Transverse colon (tissue), 4 donors: ENCODE measurements around the gene MED31. TPM values are rescaled to one million over a fixed set of nuclear protein-coding genes. Genes with fewer than 3 reads are reported as not detected.

ENCODE experiments used
- DNase-seq: peaks from one replicate; pipeline ENCODE4 v3.0.0-alpha.2; 2019
- H3K27ac ChIP-seq, 4 donors: fragments of 200-600 bp; sonication (generic); 2 replicates each; pipeline ENCODE4 v1.5.1; 2016 to 2018; ENCODE audit warnings: inconsistent platforms in 4 of 4
- H3K27me3 ChIP-seq: fragments of 200-600 bp; sonication (generic); 2 replicates; pipeline ENCODE4 v1.5.1; 2017; ENCODE audit warnings: inconsistent platforms
- H3K36me3 ChIP-seq, 4 donors: fragments of 200-600 bp; sonication (generic); 2 replicates each; pipeline ENCODE4 v1.5.1; 2017 to 2019; ENCODE audit warnings: inconsistent platforms in 4 of 4
- H3K4me1 ChIP-seq, 4 donors: fragments of 200-600 bp; sonication (generic); 2 replicates each; pipeline ENCODE4 v1.5.1; 2017 to 2020; ENCODE audit warnings: inconsistent platforms in 4 of 4
- H3K4me3 ChIP-seq, 4 donors: fragments of 200-600 bp; sonication (generic); 1 replicate in 1 of 4; 2 replicates in 3 of 4; pipeline versions ENCODE4 v1.5.1 to v1.6.1; 2017 to 2019; ENCODE audit warnings: inconsistent platforms in 4 of 4
- H3K9me3 ChIP-seq, 2 donors: fragments of 200-600 bp; sonication (generic); 2 replicates each; pipeline ENCODE4 v1.5.1; 2017 to 2019; ENCODE audit warnings: inconsistent platforms in 2 of 2
- EP300 ChIP-seq: sonication (generic); formaldehyde crosslinking; IDR thresholded peaks from one replicate; pipeline ENCODE4 v1.6.1; 2017; ENCODE audit warnings: antibody characterized with exemption, low read depth
- POLR2A ChIP-seq: fragments of 450-650 bp; IDR thresholded peaks from one replicate; pipeline ENCODE4 v1.6.1; 2016; ENCODE audit warnings: antibody characterized with exemption, mild to moderate bottlenecking, moderate library complexity
- POLR2AphosphoS5 ChIP-seq, 3 donors: sonication (generic); formaldehyde crosslinking; IDR thresholded peaks; one replicate each; pipeline ENCODE4 v1.6.1; 2016; ENCODE audit warnings: antibody characterized with exemption in 3 of 3
- WGBS, 2 donors: methylation state at CpG; one replicate each; pipeline ENCODE4 v1.1.5; 2018; ENCODE audit warnings: low coverage in 1 of 2; 5-methylcytosine and 5-hydroxymethylcytosine counted together
- in situ Hi-C, 4 donors: fragments of 200-750 bp; cut with MboI; loops; one replicate each; pipeline versions ENCODE4 v1.15.0 to v1.15.1; 2017; ENCODE audit warnings: low sequenced_read_pairs in 3 of 4, low pct_ligation_motif_present in 1 of 4, low pct_unique_long_range_greater_than_20kb in 1 of 4
- intact Hi-C: fragments of 100-400 bp; cut with DNase I; formaldehyde crosslinking; loops from one replicate; pipeline ENCODE4 v1.15.1; 2023; ENCODE audit warnings: low total_unique reads
- total RNA-seq, 4 donors: library from RNA; depleted of rRNA; stranded (reverse); fragments of >200 nt; gene quantifications; one replicate each; pipeline ENCODE4 v1.1.0, GENCODE V29; 2016
- TF ChIP-seq, protein P1 (sequence below), 5 experiments: fragments of 200-600 bp in 3 of 5; fragments of 450-650 bp in 2 of 5; sonication (generic) in 3 of 5; IDR thresholded peaks; 1 replicate in 2 of 5; 2 replicates in 3 of 5; pipeline ENCODE4 v1.5.1; 2016 to 2017; ENCODE audit warnings: antibody characterized with exemption in 5 of 5, inconsistent platforms in 3 of 5, mild to moderate bottlenecking in 2 of 5, moderate library complexity in 1 of 5

The MED31 gene
- total RNA-seq, 4 donors from 2014 or later: 1.2 to 36.3 (median 5.9) TPM

DNA sequence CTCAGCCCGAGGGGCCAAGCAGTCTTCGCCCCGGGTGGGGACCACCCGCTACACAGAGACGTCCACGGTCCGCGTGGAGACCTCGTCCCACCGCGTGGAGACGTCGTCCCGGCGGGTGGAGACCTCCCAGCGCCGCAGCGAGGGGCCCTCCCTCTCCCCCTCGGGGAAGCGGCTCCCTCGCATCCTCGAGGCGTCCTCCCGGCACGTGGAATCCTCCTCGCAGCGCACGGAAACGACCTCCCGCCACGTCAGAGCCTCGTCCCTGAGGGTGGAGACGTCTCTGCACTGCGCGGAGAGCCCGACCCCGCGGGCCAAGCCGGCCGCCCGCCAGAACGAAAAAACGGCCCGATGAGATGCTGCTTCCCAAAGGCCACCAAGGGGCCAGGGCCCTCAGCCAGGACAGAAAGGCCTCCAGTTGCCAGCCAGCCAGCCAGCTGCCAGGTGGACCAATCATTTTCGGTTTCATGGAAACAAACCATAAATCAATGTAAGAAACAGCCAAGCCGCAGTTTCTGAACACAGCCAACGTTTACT is 581 bp upstream of the MED31 start:
- in situ Hi-C loops: loop anchor here in 1 of 4 donors (25.0 kb wide), 1 partner anchor 360 kb away; the partner anchor contains the start of genes BCL6B and RNASEK
- Histone ChIP-seq H3K4me3 (peak overlapping the region; percentile 4 to 90 (median 80)), H3K9me3 (no peaks in the 10 kb centered on the region), H3K27ac (peak overlapping the region; percentile 94 to 97 (median 96)), H3K27me3 (peaks cover 27% of the 10 kb centered on the region), H3K4me1 (peaks cover 13 to 50% (median 28%) of the 10 kb centered on the region in 4 donors), H3K36me3 (no peaks in the 10 kb centered on the region)
- WGBS, 2 donors: 4% methylated on average over 28 of the region's 47 CpGs; no CpG with 5 or more reads in 1 of the 2 donors
- TF ChIP-seq POLR2A (no peak), EP300 (no peak), POLR2AphosphoS5 (IDR thresholded peaks at IDR 0.05) (peak in 2 of 3 donors; percentile 38 to 63)
- TF ChIP-seq, protein P1, sequence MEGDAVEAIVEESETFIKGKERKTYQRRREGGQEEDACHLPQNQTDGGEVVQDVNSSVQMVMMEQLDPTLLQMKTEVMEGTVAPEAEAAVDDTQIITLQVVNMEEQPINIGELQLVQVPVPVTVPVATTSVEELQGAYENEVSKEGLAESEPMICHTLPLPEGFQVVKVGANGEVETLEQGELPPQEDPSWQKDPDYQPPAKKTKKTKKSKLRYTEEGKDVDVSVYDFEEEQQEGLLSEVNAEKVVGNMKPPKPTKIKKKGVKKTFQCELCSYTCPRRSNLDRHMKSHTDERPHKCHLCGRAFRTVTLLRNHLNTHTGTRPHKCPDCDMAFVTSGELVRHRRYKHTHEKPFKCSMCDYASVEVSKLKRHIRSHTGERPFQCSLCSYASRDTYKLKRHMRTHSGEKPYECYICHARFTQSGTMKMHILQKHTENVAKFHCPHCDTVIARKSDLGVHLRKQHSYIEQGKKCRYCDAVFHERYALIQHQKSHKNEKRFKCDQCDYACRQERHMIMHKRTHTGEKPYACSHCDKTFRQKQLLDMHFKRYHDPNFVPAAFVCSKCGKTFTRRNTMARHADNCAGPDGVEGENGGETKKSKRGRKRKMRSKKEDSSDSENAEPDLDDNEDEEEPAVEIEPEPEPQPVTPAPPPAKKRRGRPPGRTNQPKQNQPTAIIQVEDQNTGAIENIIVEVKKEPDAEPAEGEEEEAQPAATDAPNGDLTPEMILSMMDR (IDR thresholded peaks at IDR 0.05): peak in 1 of 5 experiments; percentile 23
- peak; percentile 61 for DNase-seq
- intact Hi-C loops: no loop called here

DNA sequence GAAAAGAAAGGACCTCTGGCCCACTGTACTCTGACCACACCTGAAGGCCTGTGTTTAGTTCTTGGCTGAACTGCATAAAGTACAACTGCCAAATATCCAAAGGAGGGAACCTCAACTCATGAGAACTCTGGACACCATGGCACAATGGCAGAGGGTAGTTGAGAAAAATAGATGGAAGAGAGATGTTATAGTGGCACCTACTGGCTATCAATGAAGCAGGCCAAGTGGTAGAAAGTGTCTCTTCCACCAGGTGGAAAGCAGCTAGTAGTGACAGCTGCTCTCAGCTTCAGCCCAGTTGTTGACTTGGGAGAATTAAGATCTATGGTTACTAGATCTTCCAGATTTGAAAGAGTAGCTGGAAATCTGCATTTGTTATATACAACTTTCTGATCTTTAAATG is 3.2 kb downstream of the MED31 start:
- Histone ChIP-seq H3K27me3 (no peaks in the 10 kb centered on the region), H3K4me3 (no peak overlapping the region), H3K4me1 (peaks cover 7 to 31% (median 21%) of the 10 kb centered on the region in 4 donors), H3K36me3 (peaks cover 0 to 5% (median 0%) of the 10 kb centered on the region in 4 donors), H3K27ac (no peak overlapping the region), H3K9me3 (no peaks in the 10 kb centered on the region)
- no peak for DNase-seq
- TF ChIP-seq, protein P1 (IDR thresholded peaks at IDR 0.05): peak in 3 of 5 experiments; percentile 24 to 36 (median 29)
- TF ChIP-seq POLR2AphosphoS5 (IDR thresholded peaks at IDR 0.05) (no peak), EP300 (no peak)
- in situ Hi-C loops: loop anchor here (25.0 kb wide), 2 partner anchors 186 to 364 kb away; partner anchors contain the start of genes BCL6B (in 1 of the 4) and RNASEK (in 1 of the 4)
- intact Hi-C loops: no loop called here

DNA sequence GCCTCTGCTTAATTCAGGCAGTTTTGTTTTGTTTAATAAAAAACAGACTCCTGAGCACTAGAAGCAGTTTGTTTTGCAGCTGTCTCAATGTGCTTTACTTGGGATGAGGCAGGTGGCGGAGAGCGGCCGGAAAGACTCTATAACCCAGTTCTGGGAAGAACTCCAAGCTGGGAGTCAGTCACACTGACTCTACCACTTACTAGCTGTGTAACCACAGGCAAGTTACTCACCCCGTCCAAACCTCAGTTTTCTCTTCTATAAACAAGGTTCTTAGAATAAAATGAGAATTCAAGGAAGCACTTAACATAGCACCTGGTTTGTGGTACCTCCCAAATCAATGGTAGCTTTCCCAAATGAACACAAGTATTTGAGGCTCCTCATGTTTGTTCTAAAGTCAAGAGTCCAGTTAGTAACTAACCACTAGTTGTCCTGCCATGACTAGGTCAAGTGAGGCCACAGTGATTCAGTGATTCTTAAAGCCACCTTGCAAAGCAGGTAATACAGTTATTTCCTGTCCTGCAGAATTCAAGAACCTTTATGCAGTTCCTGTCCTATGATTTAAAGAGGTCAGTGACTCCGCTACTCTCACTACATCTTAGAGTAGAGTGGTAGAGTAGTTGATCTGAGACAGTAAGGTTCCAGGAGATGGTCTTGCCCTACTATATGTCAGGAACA is 7.8 kb downstream of the MED31 start:
- H3K9me3 ChIP-seq: no peaks in the 10 kb centered on the region
- TF ChIP-seq POLR2AphosphoS5 (IDR thresholded peaks at IDR 0.05) (no peak), POLR2A (no peak), EP300 (no peak)
- TF ChIP-seq, protein P1 (IDR thresholded peaks at IDR 0.05): no peak
- in situ Hi-C loops: loop anchor here (25.0 kb wide), 2 partner anchors 181 to 369 kb away; partner anchors contain the start of genes BCL6B (in 1 of the 4) and RNASEK (in 1 of the 4)
- H3K27ac ChIP-seq: no peak overlapping the region
- H3K4me1 ChIP-seq: peaks cover 16 to 30% (median 25%) of the 10 kb centered on the region in 4 donors
- no peak for DNase-seq
- H3K36me3 ChIP-seq: peaks cover 0 to 5% (median 0%) of the 10 kb centered on the region in 4 donors
- no peaks in the 10 kb centered on the region for H3K27me3 ChIP-seq
- H3K4me3 ChIP-seq: no peak overlapping the region
- WGBS, 2 donors: 75 to 81% methylated on average over 4 to 5 of the region's 5 CpGs
- intact Hi-C loops: no loop called here

DNA sequence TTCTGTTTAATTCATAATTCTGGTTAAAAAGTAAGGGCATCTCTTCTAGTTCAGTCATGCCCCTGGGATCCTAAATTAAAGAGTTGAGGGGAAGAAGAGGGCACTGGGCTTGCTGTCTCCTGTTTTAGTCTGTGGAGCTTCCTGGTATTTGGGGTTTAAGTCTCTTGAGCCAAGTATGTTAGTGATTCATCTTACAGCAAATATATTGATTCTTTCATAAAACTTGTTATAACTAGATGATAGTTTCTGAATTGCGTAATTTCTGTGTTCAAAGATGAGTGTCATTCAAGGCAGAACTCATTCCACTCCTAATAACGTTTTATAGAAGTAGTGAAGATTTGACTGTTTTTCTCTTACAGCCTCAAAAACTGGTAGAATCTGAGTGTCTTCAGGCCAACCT is 8.8 kb downstream of the MED31 start:
- intact Hi-C loops (no loop called here), in situ Hi-C loops (loop anchor here (25.0 kb wide), 2 partner anchors 180 to 370 kb away; partner anchors contain the start of genes BCL6B (in 1 of the 4) and RNASEK (in 1 of the 4))
- Histone ChIP-seq H3K36me3 (peaks cover 0 to 5% (median 0%) of the 10 kb centered on the region in 4 donors), H3K27me3 (no peaks in the 10 kb centered on the region), H3K4me1 (peaks cover 20 to 33% (median 27%) of the 10 kb centered on the region in 4 donors), H3K4me3 (no peak overlapping the region), H3K27ac (no peak overlapping the region), H3K9me3 (no peaks in the 10 kb centered on the region)
- DNase-seq: no peak
- TF ChIP-seq POLR2A (no peak), POLR2AphosphoS5 (IDR thresholded peaks at IDR 0.05) (no peak), EP300 (no peak)
- TF ChIP-seq, protein P1 (IDR thresholded peaks at IDR 0.05): no peak
- 41 to 54% methylated on average over 2 of the region's 2 CpGs for WGBS, 2 donors
